ENCODE data around the gene ZNF454. TPM values are rescaled to one million over a fixed set of nuclear protein-coding genes. Genes with fewer than 3 reads are reported as not detected.

The ZNF454 gene
- total RNA-seq, 1 experiment from 2014 or later = not detected

- CTCF ChIA-PET = no interaction called here
- Histone ChIP-seq H3K4me1 (ENCODE audit: insufficient read depth, low read length) (no peaks in the 10 kb centered on the region), H3K27me3 (ENCODE audit: low read length) (no peaks in the 10 kb centered on the region), H3K79me2 (ENCODE audit: low read length) (no peaks in the 10 kb centered on the region), H3F3A (ENCODE audit: low read length, unreplicated experiment) (no peaks in the 10 kb centered on the region), H3K9me2 (replicated peaks; ENCODE audit: low read length) (no peaks in the 10 kb centered on the region), H4K20me1 (ENCODE audit: low read length) (no peaks in the 10 kb centered on the region), H3K36me3 (ENCODE audit: low read depth, low read length) (0 out of 2 replicates have a peak, but pooled peaks cover 3% of the 10 kb centered on the region), H3K4me2 (ENCODE audit: low read length) (no peak overlapping the region), H3K27ac (ENCODE audit: low read length) (no peak overlapping the region), H2AFZ (ENCODE audit: low read length) (no peak overlapping the region), H3K9me3 (ENCODE audit: low read length) (peaks cover 21% of the 10 kb centered on the region), H3K4me3 (ENCODE audit: low read length) (no peak overlapping the region), H3K9ac (ENCODE audit: low read length) (no peak overlapping the region)
- intact Hi-C loops (cut with micrococcal nuclease) = no loop called here
- ATAC-seq (no peak), DNase-seq (no peak)
- TF ChIP-seq, protein P1, sequence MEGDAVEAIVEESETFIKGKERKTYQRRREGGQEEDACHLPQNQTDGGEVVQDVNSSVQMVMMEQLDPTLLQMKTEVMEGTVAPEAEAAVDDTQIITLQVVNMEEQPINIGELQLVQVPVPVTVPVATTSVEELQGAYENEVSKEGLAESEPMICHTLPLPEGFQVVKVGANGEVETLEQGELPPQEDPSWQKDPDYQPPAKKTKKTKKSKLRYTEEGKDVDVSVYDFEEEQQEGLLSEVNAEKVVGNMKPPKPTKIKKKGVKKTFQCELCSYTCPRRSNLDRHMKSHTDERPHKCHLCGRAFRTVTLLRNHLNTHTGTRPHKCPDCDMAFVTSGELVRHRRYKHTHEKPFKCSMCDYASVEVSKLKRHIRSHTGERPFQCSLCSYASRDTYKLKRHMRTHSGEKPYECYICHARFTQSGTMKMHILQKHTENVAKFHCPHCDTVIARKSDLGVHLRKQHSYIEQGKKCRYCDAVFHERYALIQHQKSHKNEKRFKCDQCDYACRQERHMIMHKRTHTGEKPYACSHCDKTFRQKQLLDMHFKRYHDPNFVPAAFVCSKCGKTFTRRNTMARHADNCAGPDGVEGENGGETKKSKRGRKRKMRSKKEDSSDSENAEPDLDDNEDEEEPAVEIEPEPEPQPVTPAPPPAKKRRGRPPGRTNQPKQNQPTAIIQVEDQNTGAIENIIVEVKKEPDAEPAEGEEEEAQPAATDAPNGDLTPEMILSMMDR (conservative IDR thresholded peaks at IDR 0.05; ENCODE audit: low read depth, low read length) = no peak
- no peak for TF ChIP-seq EZH2 (IDR thresholded peaks at IDR 0.05; ENCODE audit: low read length, unreplicated experiment)
- no peak for TF ChIP-seq EZH2phosphoT487 (IDR thresholded peaks at IDR 0.05; ENCODE audit: borderline replicate concordance, low read length)
- POLR2A ChIA-PET (ENCODE audit: unreplicated experiment) = no interaction called here
- BruUV-seq (replicated peaks) = no TSS peak
These were observed 41.7 kb upstream of the ZNF454 start for GRCh38 chr5:178899289-178899688.

DNA sequence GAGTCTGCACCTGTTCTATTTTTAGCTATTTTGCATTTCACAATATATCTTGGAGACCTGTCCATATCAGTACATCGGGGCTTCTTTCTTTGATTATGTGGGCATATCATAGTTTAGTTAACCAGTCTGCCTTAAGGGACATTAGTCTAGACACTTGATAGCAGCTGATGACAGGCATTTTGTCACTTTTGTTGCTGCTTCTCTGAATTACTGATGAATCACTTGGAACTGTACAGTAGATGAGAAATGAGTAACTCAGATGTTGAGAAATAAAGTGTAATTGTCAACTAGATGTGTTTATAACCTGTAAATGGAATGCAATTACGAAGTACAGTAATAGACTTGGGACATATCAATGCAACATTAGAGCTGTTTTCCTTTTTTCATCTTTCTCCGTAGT, 38.1 kb upstream of the ZNF454 start:
- ATAC-seq = no peak
- POLR2A ChIA-PET (ENCODE audit: unreplicated experiment) = no interaction called here
- no peak overlapping the region for H3K4me2 ChIP-seq (ENCODE audit: low read length)
- CTCF ChIA-PET = no interaction called here
- H3K27ac ChIP-seq (ENCODE audit: low read length) = no peak overlapping the region
- no peak for DNase-seq
- H3F3A ChIP-seq (ENCODE audit: low read length, unreplicated experiment) = no peaks in the 10 kb centered on the region
- intact Hi-C loops (cut with micrococcal nuclease) = no loop called here
- TF ChIP-seq, protein P1 (conservative IDR thresholded peaks at IDR 0.05; ENCODE audit: low read depth, low read length) = no peak
- TF ChIP-seq EZH2phosphoT487 (IDR thresholded peaks at IDR 0.05; ENCODE audit: borderline replicate concordance, low read length) (no peak), EZH2 (IDR thresholded peaks at IDR 0.05; ENCODE audit: low read length, unreplicated experiment) (no peak)
- peaks cover 27% of the 10 kb centered on the region for H3K9me3 ChIP-seq (ENCODE audit: low read length)
- no TSS peak for BruUV-seq (replicated peaks)
- no peaks in the 10 kb centered on the region for H3K27me3 ChIP-seq (ENCODE audit: low read length)
- no peak overlapping the region for H3K9ac ChIP-seq (ENCODE audit: low read length)
- H3K79me2 ChIP-seq (ENCODE audit: low read length) = no peaks in the 10 kb centered on the region
- no peaks in the 10 kb centered on the region for H3K4me1 ChIP-seq (ENCODE audit: insufficient read depth, low read length)
- no peak overlapping the region for H2AFZ ChIP-seq (ENCODE audit: low read length)
- H4K20me1 ChIP-seq (ENCODE audit: low read length) = no peaks in the 10 kb centered on the region
- H3K36me3 ChIP-seq (ENCODE audit: low read depth, low read length) = peaks cover 7% of the 10 kb centered on the region; the same call in 1 of the 2 replicates
- no peak overlapping the region for H3K4me3 ChIP-seq (ENCODE audit: low read length)
- no peaks in the 10 kb centered on the region for H3K9me2 ChIP-seq (replicated peaks; ENCODE audit: low read length)

DNA sequence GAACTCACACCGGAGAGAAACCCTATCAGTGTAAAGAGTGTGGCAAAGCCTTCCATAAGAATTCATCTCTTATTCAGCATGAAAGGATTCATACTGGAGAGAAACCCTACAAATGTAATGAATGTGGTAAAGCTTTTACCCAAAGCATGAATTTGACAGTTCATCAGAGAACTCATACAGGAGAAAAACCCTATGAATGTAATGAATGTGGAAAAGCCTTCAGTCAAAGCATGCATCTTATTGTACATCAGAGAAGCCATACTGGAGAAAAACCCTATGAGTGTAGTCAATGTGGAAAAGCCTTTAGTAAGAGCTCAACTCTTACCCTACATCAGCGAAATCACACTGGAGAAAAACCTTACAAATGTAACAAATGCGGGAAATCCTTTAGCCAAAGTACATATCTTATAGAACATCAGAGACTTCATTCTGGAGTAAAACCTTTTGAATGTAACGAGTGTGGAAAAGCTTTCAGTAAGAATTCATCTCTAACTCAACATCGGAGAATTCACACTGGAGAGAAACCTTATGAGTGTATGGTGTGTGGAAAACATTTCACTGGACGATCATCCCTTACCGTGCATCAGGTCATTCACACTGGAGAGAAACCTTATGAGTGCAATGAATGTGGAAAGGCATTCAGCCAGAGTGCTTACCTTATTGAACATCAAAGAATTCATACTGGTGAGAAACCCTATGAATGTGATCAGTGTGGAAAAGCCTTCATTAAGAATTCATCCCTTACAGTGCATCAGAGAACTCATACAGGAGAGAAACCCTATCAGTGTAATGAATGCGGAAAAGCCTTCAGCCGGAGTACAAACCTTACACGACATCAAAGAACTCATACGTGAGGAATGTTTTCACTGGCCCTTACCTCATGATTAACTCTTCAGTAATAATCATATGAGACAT, 8.9 kb upstream of the ZNF454 start:
- no peak overlapping the region for H3K4me2 ChIP-seq (ENCODE audit: low read length)
- H3K4me3 ChIP-seq (ENCODE audit: low read length) = no peak overlapping the region; the same call in 1 of the 2 replicates
- ChIA-PET POLR2A (ENCODE audit: unreplicated experiment) (no interaction called here), CTCF (no interaction called here)
- H3K79me2 ChIP-seq (ENCODE audit: low read length) = no peaks in the 10 kb centered on the region
- no peaks in the 10 kb centered on the region for H3K9me2 ChIP-seq (replicated peaks; ENCODE audit: low read length)
- DNase-seq (no peak), ATAC-seq (no peak)
- H3K9me3 ChIP-seq (ENCODE audit: low read length) = peaks cover 57% of the 10 kb centered on the region
- H4K20me1 ChIP-seq (ENCODE audit: low read length) = no peaks in the 10 kb centered on the region
- no peaks in the 10 kb centered on the region for H3K27me3 ChIP-seq (ENCODE audit: low read length)
- no peaks in the 10 kb centered on the region for H3F3A ChIP-seq (ENCODE audit: low read length, unreplicated experiment)
- no peak overlapping the region for H3K27ac ChIP-seq (ENCODE audit: low read length)
- H3K36me3 ChIP-seq (ENCODE audit: low read depth, low read length) = no peaks in the 10 kb centered on the region; the same call in 1 of the 2 replicates
- BruUV-seq (replicated peaks) = no TSS peak
- no peak overlapping the region for H3K9ac ChIP-seq (ENCODE audit: low read length)
- no peak overlapping the region for H2AFZ ChIP-seq (ENCODE audit: low read length)
- intact Hi-C loops (cut with micrococcal nuclease) = no loop called here
- H3K4me1 ChIP-seq (ENCODE audit: insufficient read depth, low read length) = no peaks in the 10 kb centered on the region
- no peak for TF ChIP-seq EZH2 (IDR thresholded peaks at IDR 0.05; ENCODE audit: low read length, unreplicated experiment)
